ENCODE results near the gene KDELR3.

The KDELR3 gene

GRCh38 chr22:38497869-38498268 lies 30.0 kb downstream of the KDELR3 start:
- Mint-ChIP-seq H3K27me3 (no peaks in the 10 kb centered on the region), H3K4me1 (ENCODE audit: low read depth) (peaks cover 71% of the 10 kb centered on the region)

GRCh38 chr22:38501797-38502672 lies 34.1 kb downstream of the KDELR3 start:
- no peaks in the 10 kb centered on the region for H3K9me3 Mint-ChIP-seq
- H3K36me3 Mint-ChIP-seq (ENCODE audit: low read depth): peaks cover 79% of the 10 kb centered on the region
- peak overlapping the region; percentile 67 for H3K27ac Mint-ChIP-seq
- H3K4me1 Mint-ChIP-seq (ENCODE audit: low read depth): peaks cover 66% of the 10 kb centered on the region
- H3K4me3 Mint-ChIP-seq: peak overlapping the region; percentile 96
- H3K27me3 Mint-ChIP-seq: no peaks in the 10 kb centered on the region

More at GRCh38 chr22:38497869-38498268, 30.0 kb downstream of the KDELR3 start:
- Mint-ChIP-seq H3K36me3 (ENCODE audit: low read depth) (peaks cover 89% of the 10 kb centered on the region), H3K27ac (peak overlapping the region; percentile 45), H3K4me3 (no peak overlapping the region), H3K9me3 (no peaks in the 10 kb centered on the region)

- Mint-ChIP-seq H3K4me3 (peak overlapping the region; percentile 96), H3K9me3 (no peaks in the 10 kb centered on the region), H3K36me3 (ENCODE audit: low read depth) (peaks cover 73% of the 10 kb centered on the region), H3K4me1 (ENCODE audit: low read depth) (peaks cover 66% of the 10 kb centered on the region), H3K27ac (peak overlapping the region; percentile 67), H3K27me3 (no peaks in the 10 kb centered on the region)
Measured at GRCh38 chr22:38503021-38503420, 35.1 kb downstream of the KDELR3 start.

DNA sequence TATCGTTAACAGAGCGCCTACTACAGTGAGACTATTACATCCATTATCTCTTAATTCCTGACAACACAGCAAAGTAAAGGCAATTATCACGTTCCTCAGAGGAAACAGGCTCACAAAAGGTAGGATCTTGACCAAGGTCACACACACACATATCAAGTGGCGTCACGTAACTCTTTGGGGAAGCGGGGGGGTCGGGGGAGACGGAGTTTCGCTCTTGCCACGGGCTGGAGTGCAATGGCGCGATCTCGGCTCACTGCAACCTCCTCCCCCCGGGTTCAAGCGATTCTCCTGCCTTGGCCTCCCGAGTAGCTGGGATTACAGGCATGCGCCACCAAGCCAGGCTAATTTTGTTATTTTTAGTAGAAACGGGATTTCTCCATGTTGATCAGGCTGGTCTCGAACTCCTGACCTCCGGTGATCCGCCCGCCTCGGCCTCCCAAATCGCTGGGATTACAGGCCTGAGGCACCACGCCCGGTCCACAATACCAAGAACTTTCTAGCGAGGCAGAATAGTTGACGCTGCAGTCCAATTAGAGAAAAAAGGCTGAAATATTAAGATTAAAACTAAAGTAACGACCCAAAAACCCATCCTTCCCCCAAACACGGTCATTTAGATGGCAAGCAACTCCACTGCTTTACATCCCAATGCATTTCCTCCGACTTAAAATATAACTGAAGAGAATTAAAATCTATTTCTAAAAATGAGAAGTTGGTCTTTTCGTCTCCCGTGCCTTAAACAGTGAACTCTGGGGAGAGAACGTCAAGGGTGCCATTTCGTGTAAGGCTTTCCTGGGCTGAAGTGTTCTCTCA lies 37.0 kb downstream of the KDELR3 start:
- peaks cover 54% of the 10 kb centered on the region for H3K36me3 Mint-ChIP-seq (ENCODE audit: low read depth)
- peak overlapping the region; percentile 96 for H3K4me3 Mint-ChIP-seq
- H3K4me1 Mint-ChIP-seq (ENCODE audit: low read depth): peaks cover 56% of the 10 kb centered on the region

DNA sequence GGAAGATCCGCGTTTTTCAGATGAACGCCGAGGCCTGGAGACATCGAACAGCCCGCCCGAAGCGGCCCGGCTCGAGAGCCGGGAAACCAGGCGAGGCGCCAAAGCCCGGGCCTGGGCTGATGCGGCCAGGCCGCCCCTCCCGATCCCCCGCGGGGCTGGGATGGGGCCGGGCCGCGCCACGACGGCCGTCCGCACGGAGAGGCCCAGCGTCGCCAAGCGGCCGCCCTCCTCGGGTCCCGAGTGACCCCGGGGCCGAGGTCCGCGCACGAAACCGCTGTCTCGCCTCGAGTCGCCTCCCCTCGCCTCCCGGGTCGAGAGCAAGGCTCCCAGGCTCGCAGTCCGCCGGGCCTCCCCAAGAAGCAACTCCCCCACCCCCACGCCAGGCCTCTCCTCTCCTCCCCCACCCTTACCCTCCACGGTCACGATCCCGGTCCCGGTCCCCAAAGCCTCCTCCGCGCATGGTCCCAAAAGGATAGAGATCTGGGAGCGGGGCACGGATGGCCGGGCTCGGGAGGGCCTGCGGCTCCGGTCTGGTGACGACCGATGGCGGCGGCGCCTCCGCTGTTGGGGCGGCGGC lies 37.7 kb downstream of the KDELR3 start:
- H3K27ac Mint-ChIP-seq: peak overlapping the region; percentile 100
- H3K4me3 Mint-ChIP-seq: peak overlapping the region; percentile 98
- no peaks in the 10 kb centered on the region for H3K27me3 Mint-ChIP-seq
- H3K9me3 Mint-ChIP-seq: no peaks in the 10 kb centered on the region
- peaks cover 50% of the 10 kb centered on the region for H3K36me3 Mint-ChIP-seq (ENCODE audit: low read depth)
- H3K4me1 Mint-ChIP-seq (ENCODE audit: low read depth): peaks cover 56% of the 10 kb centered on the region

More for the DNA sequence above, 37.0 kb downstream of the KDELR3 start:
- Mint-ChIP-seq H3K9me3 (no peaks in the 10 kb centered on the region), H3K27me3 (no peaks in the 10 kb centered on the region), H3K27ac (peak overlapping the region; percentile 96)

DNA sequence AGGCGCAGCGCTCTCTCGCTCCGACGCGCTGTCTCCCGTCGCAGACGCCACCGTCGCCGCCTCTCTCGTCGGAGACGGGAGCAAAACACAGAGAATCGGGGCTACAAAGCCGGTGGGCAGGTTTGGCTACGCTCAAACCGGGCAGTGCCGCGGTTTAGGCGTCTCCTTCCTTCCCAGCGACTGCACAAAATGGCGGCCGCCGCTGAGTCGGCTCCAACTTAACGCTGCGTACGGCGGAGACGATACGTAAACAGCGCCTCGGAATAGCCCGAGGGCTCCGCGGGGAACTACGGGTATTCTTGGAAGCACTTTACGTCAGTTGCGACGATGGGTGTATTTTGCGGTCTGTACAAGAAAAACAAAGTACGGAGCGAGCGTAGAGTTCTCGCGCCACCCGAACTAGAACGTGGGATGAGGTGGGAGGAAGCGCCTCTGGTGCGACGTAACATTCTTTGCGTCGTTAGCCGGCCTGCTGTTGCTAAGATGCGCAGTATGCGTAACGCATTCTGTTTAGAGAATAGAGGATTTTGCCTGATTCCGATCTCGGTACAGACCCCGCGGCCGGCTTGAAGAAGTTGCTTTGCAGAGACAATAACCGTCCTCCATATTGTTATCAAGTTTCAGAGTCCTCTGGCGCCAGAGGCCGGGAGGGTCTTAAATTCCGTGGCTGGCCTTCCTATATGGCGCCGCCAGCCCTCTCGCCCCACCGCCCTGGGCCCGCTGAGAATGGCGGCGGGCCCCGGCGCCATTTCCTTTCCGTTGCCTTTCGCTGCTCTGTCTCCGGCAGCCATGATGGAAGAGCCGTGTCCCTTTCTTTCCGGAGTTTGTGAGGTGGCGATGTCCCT lies 38.4 kb downstream of the KDELR3 start, which contains the start of gene DDX17:
DDX17 (minus strand) TSS at position 194 of the 845 bp plus-strand sequence.
- no peaks in the 10 kb centered on the region for H3K9me3 Mint-ChIP-seq
- no peaks in the 10 kb centered on the region for H3K27me3 Mint-ChIP-seq
- H3K27ac Mint-ChIP-seq: peak within 1 kb of the TSS; percentile 100
- H3K4me3 Mint-ChIP-seq: peak within 1 kb of the TSS; percentile 98
- H3K36me3 Mint-ChIP-seq (ENCODE audit: low read depth): peaks cover 43% of the 10 kb centered on the region
- peaks cover 51% of the 10 kb centered on the region for H3K4me1 Mint-ChIP-seq (ENCODE audit: low read depth)

DNA sequence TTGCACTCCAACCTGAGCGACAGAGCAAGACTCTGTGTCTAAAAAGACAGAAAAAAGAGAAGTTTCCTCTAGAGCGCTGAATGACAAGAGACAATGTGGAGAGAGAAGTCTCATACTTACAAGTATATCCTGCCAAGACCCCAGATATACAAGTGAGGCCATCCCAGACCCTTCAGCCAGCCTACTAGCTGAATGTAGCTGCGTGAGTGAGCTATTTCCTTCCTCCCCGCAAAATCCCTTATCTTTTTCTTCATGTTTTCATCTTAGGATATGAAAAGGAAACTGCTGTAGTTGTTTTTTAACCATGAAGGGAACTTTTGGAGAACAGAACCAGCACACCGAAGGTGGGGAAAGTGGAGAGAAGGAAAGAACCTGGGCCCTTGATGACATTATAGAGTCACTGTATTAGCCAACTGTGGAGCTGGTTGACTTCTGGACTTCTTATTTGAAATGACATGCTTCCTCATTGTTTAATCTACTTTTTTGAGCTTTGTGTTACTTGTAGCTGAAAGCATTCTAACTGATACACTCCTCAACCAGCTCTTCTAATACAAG lies 42.6 kb downstream of the KDELR3 start:
- no peak overlapping the region for H3K4me3 Mint-ChIP-seq
- no peak overlapping the region for H3K27ac Mint-ChIP-seq
- H3K27me3 Mint-ChIP-seq: no peaks in the 10 kb centered on the region
- peaks cover 18% of the 10 kb centered on the region for H3K4me1 Mint-ChIP-seq (ENCODE audit: low read depth)
- H3K36me3 Mint-ChIP-seq (ENCODE audit: low read depth): peaks cover 3% of the 10 kb centered on the region
- H3K9me3 Mint-ChIP-seq: no peaks in the 10 kb centered on the region

GRCh38 chr22:38513063-38513462 lies 45.2 kb downstream of the KDELR3 start:
- Mint-ChIP-seq H3K9me3 (no peaks in the 10 kb centered on the region), H3K27me3 (no peaks in the 10 kb centered on the region), H3K27ac (no peak overlapping the region), H3K4me3 (no peak overlapping the region), H3K4me1 (ENCODE audit: low read depth) (peaks cover 6% of the 10 kb centered on the region), H3K36me3 (ENCODE audit: low read depth) (no peaks in the 10 kb centered on the region)

DNA sequence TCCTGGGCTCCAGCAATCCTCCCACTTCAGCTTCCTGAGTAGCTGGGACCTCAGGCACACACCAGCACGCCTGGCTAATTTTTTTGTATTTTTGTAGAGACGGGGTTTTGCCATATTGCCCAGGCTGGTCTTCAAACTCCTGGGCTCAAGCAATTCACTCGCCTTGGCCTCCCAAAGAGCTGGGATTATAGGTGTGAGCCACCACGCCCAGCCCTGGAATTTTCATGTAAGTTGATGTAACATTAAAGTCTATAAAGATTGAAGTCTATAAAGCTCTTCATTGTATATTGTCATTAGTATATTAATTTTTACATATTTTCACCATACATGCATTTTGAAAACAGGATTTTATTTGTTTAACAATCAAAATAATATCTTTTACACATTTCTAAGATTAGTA lies 50.7 kb downstream of the KDELR3 start:
- Mint-ChIP-seq H3K27me3 (no peaks in the 10 kb centered on the region), H3K4me1 (ENCODE audit: low read depth) (no peaks in the 10 kb centered on the region)

DNA sequence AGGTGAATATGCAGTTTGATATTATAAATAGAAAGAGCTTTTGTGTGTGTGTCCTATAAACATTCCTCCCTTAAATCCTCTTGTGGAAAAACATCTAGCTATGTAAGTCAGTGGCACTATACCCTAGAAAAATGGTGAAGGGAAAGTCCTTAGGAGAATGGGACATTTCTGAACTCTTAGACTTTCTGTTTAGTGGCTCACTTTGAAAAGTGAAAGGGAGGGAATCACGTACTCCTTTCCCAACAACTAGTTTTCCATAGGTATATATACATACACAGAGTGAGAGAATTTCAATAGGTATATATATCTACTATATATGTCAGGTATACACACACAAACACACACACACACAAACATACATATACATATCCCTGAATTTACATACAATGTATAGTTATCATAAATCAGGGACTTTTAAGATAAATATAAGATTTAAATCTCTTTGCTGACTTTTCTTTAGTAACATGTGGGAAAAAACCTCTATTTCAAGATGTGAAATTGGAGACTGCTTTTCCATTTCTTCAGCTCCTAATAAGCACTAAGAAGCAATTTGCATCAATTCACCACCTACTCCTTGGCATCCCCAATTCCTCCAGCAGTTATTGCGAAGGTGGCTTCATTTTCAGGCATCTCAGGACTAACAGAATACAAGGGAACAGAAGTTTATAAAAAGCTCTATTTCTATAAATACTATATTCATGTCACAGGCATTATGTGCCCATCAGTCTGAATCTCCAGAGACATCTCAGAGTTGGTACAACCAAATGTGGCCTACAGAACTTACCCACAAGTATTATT lies 51.8 kb downstream of the KDELR3 start:
- Mint-ChIP-seq H3K9me3 (no peaks in the 10 kb centered on the region), H3K27ac (no peak overlapping the region), H3K4me1 (ENCODE audit: low read depth) (no peaks in the 10 kb centered on the region), H3K27me3 (peaks cover 3% of the 10 kb centered on the region), H3K4me3 (no peak overlapping the region), H3K36me3 (ENCODE audit: low read depth) (no peaks in the 10 kb centered on the region)

More for the DNA sequence above, 50.7 kb downstream of the KDELR3 start:
- H3K9me3 Mint-ChIP-seq: no peaks in the 10 kb centered on the region
- H3K36me3 Mint-ChIP-seq (ENCODE audit: low read depth): no peaks in the 10 kb centered on the region
- no peak overlapping the region for H3K4me3 Mint-ChIP-seq
- H3K27ac Mint-ChIP-seq: no peak overlapping the region

DNA sequence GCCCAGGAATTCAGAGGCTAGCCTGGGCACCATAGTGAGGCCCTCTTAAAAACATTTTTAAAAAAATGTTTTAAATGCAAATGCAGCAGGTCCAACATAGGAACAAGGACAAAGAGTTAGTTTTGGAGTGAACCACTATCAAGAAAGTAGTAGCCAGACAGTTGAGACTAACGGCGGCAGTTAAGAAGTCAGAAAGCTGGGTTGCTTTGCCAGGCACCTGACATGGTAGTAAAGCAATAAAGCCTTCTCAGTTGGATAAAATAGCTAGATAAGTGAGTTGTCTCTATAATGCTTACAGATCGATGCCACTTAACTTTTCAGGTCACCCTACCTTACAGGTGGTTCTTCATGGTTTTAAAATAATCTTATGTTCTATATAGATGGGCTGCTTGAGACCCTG lies 55.1 kb downstream of the KDELR3 start:
- no peaks in the 10 kb centered on the region for H3K9me3 Mint-ChIP-seq
- no peak overlapping the region for H3K4me3 Mint-ChIP-seq
- H3K36me3 Mint-ChIP-seq (ENCODE audit: low read depth): no peaks in the 10 kb centered on the region
- no peak overlapping the region for H3K27ac Mint-ChIP-seq
- H3K4me1 Mint-ChIP-seq (ENCODE audit: low read depth): no peaks in the 10 kb centered on the region
- H3K27me3 Mint-ChIP-seq: peaks cover 3% of the 10 kb centered on the region

DNA sequence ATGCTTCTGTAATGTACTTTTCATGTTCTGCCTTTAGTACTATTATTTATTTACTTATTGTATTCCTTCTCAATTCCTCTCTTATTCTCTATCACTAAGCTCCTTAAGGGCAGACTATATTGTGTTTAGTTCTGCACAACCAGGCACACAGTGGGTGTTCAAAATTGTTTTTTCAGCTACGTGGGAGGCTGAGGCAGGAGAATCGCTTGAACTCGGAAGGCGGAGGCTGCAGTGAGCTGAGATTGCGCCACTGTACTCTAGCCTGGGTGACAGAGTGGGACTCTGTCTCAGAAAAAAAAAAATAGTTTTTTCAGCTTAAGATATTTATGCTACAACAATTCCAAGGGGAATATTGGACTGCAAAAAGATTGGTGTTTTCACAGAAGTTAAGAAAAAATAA lies 55.6 kb downstream of the KDELR3 start:
- H3K27me3 Mint-ChIP-seq: peaks cover 3% of the 10 kb centered on the region
- H3K36me3 Mint-ChIP-seq (ENCODE audit: low read depth): no peaks in the 10 kb centered on the region
- no peaks in the 10 kb centered on the region for H3K9me3 Mint-ChIP-seq
- H3K4me3 Mint-ChIP-seq: no peak overlapping the region
- H3K4me1 Mint-ChIP-seq (ENCODE audit: low read depth): no peaks in the 10 kb centered on the region
- no peak overlapping the region for H3K27ac Mint-ChIP-seq

- peaks cover 3% of the 10 kb centered on the region for H3K27me3 Mint-ChIP-seq
- no peak overlapping the region for H3K4me3 Mint-ChIP-seq
- H3K4me1 Mint-ChIP-seq (ENCODE audit: low read depth): no peaks in the 10 kb centered on the region
- no peak overlapping the region for H3K27ac Mint-ChIP-seq
- H3K36me3 Mint-ChIP-seq (ENCODE audit: low read depth): no peaks in the 10 kb centered on the region
- H3K9me3 Mint-ChIP-seq: no peaks in the 10 kb centered on the region
Measured at GRCh38 chr22:38524429-38524828, 56.5 kb downstream of the KDELR3 start.
